Measurements from ENCODE around the gene SIM1.

The SIM1 gene

DNA sequence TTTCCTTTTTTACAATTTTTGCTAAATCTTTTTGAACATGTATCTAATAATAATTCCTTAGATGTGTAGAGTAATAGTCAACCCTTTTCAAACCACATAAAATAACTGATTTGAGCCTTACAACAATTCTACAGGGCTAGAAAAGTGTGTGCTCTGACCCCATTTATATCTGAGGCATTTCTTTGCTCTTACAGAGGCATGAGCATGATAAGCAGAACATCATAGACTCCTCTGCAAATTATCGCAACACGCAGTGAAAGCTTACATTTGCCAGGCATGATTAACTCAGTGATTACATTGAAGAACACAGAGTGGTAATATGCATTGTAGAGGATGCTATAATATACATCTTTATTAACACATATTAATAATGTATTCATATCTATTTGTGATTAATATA lies 120.4 kb downstream of the SIM1 start:
- H3K27ac ChIP-seq (ENCODE audit: low read length, poor library complexity, severe bottlenecking), result no peak overlapping the region
- H4K91ac ChIP-seq (ENCODE audit: low read length), result no peak overlapping the region
- H3K14ac ChIP-seq (ENCODE audit: low read length in 2 of 2), result no peak overlapping the region
- no peak overlapping the region for H4K8ac ChIP-seq (ENCODE audit: low read length)
- no peaks in the 10 kb centered on the region for H3K36me3 ChIP-seq (ENCODE audit: control insufficient read depth in 1 of 2, insufficient read depth in 2 of 2, low read depth in 1 of 2, low read length in 2 of 2)
- no peak overlapping the region for H2BK120ac ChIP-seq (ENCODE audit: low read depth, low read length)
- no peak for DNase-seq
- H3K9ac ChIP-seq (ENCODE audit: low read length), result no peak overlapping the region
- no peak overlapping the region for H2AFZ ChIP-seq (ENCODE audit: low read depth, low read length)
- no peaks in the 10 kb centered on the region for H3K79me1 ChIP-seq (replicated peaks; ENCODE audit: low read length, poor library complexity, severe bottlenecking)
- H3K4ac ChIP-seq (ENCODE audit: low read depth in 1 of 2, low read length in 2 of 2), result no peak overlapping the region
- no peaks in the 10 kb centered on the region for H3K27me3 ChIP-seq (ENCODE audit: control insufficient read depth in 1 of 2, insufficient read depth in 1 of 2, low read length in 2 of 2)
- H3K4me1 ChIP-seq (ENCODE audit: control insufficient read depth, insufficient read depth, low read depth, low read length), result peaks cover 1% of the 10 kb centered on the region
- no peak overlapping the region for H2BK15ac ChIP-seq (ENCODE audit: low read depth, poor library complexity, severe bottlenecking)
- no peak overlapping the region for H3K18ac ChIP-seq (ENCODE audit: low read depth in 1 of 2, low read length in 2 of 2)
- no peak overlapping the region for H3K4me3 ChIP-seq (ENCODE audit: insufficient read depth in 1 of 2, low read depth in 1 of 2, low read length in 2 of 2)
- no peak overlapping the region for H2BK5ac ChIP-seq (ENCODE audit: low read depth, low read length, poor library complexity, severe bottlenecking)
- WGBS, result 94% methylated on average over 2 of the region's 2 CpGs
- no peaks in the 10 kb centered on the region for H3K9me3 ChIP-seq (ENCODE audit: control insufficient read depth, low read length)
- no peak overlapping the region for H3K4me2 ChIP-seq (ENCODE audit: low read length, poor library complexity, severe bottlenecking)
- no peak overlapping the region for H2BK12ac ChIP-seq (ENCODE audit: low read length in 2 of 2)
- no peak overlapping the region for H3K23ac ChIP-seq (ENCODE audit: low read length in 2 of 2)
- no peak overlapping the region for H2AK5ac ChIP-seq (ENCODE audit: low read length, severe bottlenecking)

DNA sequence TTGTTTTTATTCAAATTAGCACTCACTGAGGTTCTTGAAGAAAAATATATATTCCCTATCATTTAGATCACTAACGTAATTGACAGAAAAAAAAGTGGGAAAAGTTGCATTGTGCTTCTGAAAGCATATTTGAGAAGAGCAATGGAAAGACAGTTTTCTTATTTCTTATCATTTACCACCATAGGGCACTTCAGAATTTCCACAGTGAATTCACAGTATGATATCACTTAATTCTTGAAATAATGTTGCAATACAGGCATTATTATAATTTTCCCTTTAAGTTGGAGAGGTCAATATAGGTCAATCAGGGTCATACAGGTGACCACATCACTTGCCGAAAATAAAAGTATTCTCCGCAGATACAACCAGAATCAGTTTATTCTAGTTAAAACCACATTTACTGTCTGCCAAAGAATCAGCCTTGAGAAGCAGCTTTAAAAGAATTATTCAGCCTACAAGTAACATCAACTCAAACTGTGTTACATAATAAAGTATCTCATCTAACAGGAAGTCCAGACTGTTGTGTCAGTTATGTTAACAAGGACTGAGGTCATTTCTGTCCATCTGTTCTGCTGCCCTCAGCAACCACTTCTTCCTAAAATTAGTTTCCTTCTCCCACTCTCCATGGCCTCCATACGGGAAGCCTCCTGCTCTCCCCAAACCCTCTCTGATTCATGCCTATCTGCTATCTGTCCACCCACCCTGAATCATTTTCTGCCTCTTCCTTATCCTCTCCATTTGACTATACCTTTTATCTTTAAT lies 121.2 kb downstream of the SIM1 start:
- Histone ChIP-seq H2BK12ac (ENCODE audit: low read length in 2 of 2) (no peak overlapping the region), H3K79me1 (replicated peaks; ENCODE audit: low read length, poor library complexity, severe bottlenecking) (no peaks in the 10 kb centered on the region), H2BK5ac (ENCODE audit: low read depth, low read length, poor library complexity, severe bottlenecking) (no peak overlapping the region), H3K9me3 (ENCODE audit: control insufficient read depth, low read length) (no peaks in the 10 kb centered on the region), H3K9ac (ENCODE audit: low read length) (no peak overlapping the region), H3K14ac (ENCODE audit: low read length in 2 of 2) (no peak overlapping the region), H3K27me3 (ENCODE audit: control insufficient read depth in 1 of 2, insufficient read depth in 1 of 2, low read length in 2 of 2) (no peaks in the 10 kb centered on the region), H2BK120ac (ENCODE audit: low read depth, low read length) (no peak overlapping the region), H3K4me1 (ENCODE audit: control insufficient read depth, insufficient read depth, low read depth, low read length) (peaks cover 1% of the 10 kb centered on the region), H4K91ac (ENCODE audit: low read length) (no peak overlapping the region), H3K23ac (ENCODE audit: low read length in 2 of 2) (no peak overlapping the region), H3K4me2 (ENCODE audit: low read length, poor library complexity, severe bottlenecking) (no peak overlapping the region), H3K18ac (ENCODE audit: low read depth in 1 of 2, low read length in 2 of 2) (peak overlapping the region in 1 of 2 experiments; percentile 54), H4K8ac (ENCODE audit: low read length) (no peak overlapping the region), H2BK15ac (ENCODE audit: low read depth, poor library complexity, severe bottlenecking) (no peak overlapping the region), H3K36me3 (ENCODE audit: control insufficient read depth in 1 of 2, insufficient read depth in 2 of 2, low read depth in 1 of 2, low read length in 2 of 2) (no peaks in the 10 kb centered on the region), H3K4me3 (ENCODE audit: insufficient read depth in 1 of 2, low read depth in 1 of 2, low read length in 2 of 2) (no peak overlapping the region), H3K27ac (ENCODE audit: low read length, poor library complexity, severe bottlenecking) (peak overlapping the region; percentile 59), H2AFZ (ENCODE audit: low read depth, low read length) (no peak overlapping the region), H3K4ac (ENCODE audit: low read depth in 1 of 2, low read length in 2 of 2) (no peak overlapping the region), H2AK5ac (ENCODE audit: low read length, severe bottlenecking) (peak overlapping the region; percentile 90)
- peak; percentile 45 for DNase-seq
- 61% methylated on average over 3 of the region's 4 CpGs for WGBS

DNA sequence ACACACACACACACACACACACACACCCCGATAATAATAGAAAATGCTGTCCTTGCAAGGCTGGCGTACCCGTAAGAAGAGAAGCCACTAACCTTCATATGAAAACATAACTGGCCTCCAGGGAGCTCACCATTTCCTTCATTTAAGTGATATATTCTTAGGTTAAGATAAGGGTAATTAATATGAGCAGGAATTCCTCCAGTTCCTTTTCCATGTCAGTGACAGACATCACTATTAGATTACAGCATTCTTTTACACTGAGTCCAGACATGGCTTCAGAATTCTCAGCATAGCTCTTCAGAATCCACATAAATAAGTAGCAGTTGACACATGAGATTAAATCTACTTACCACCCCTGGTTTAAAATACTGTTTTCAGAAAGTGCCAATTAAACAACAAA lies 121.9 kb downstream of the SIM1 start:
- WGBS, result 49% methylated on average over 3 of the region's 3 CpGs
- no peak overlapping the region for H2BK15ac ChIP-seq (ENCODE audit: low read depth, poor library complexity, severe bottlenecking)
- H3K27me3 ChIP-seq (ENCODE audit: control insufficient read depth in 1 of 2, insufficient read depth in 1 of 2, low read length in 2 of 2), result no peaks in the 10 kb centered on the region
- peaks cover 1% of the 10 kb centered on the region for H3K4me1 ChIP-seq (ENCODE audit: control insufficient read depth, insufficient read depth, low read depth, low read length)
- H3K79me1 ChIP-seq (replicated peaks; ENCODE audit: low read length, poor library complexity, severe bottlenecking), result no peaks in the 10 kb centered on the region
- H2BK5ac ChIP-seq (ENCODE audit: low read depth, low read length, poor library complexity, severe bottlenecking), result no peak overlapping the region
- no peak overlapping the region for H4K91ac ChIP-seq (ENCODE audit: low read length)
- DNase-seq, result peak; percentile 46
- no peaks in the 10 kb centered on the region for H3K36me3 ChIP-seq (ENCODE audit: control insufficient read depth in 1 of 2, insufficient read depth in 2 of 2, low read depth in 1 of 2, low read length in 2 of 2)
- H4K8ac ChIP-seq (ENCODE audit: low read length), result no peak overlapping the region
- H3K9me3 ChIP-seq (ENCODE audit: control insufficient read depth, low read length), result no peaks in the 10 kb centered on the region
- H2BK120ac ChIP-seq (ENCODE audit: low read depth, low read length), result no peak overlapping the region
- H3K23ac ChIP-seq (ENCODE audit: low read length in 2 of 2), result no peak overlapping the region
- peak overlapping the region; percentile 39 for H3K27ac ChIP-seq (ENCODE audit: low read length, poor library complexity, severe bottlenecking)
- no peak overlapping the region for H3K14ac ChIP-seq (ENCODE audit: low read length in 2 of 2)
- no peak overlapping the region for H3K4ac ChIP-seq (ENCODE audit: low read depth in 1 of 2, low read length in 2 of 2)
- no peak overlapping the region for H3K9ac ChIP-seq (ENCODE audit: low read length)
- no peak overlapping the region for H2BK12ac ChIP-seq (ENCODE audit: low read length in 2 of 2)
- no peak overlapping the region for H3K18ac ChIP-seq (ENCODE audit: low read depth in 1 of 2, low read length in 2 of 2)
- no peak overlapping the region for H2AK5ac ChIP-seq (ENCODE audit: low read length, severe bottlenecking)
- H3K4me2 ChIP-seq (ENCODE audit: low read length, poor library complexity, severe bottlenecking), result no peak overlapping the region
- H2AFZ ChIP-seq (ENCODE audit: low read depth, low read length), result no peak overlapping the region
- no peak overlapping the region for H3K4me3 ChIP-seq (ENCODE audit: insufficient read depth in 1 of 2, low read depth in 1 of 2, low read length in 2 of 2)

DNA sequence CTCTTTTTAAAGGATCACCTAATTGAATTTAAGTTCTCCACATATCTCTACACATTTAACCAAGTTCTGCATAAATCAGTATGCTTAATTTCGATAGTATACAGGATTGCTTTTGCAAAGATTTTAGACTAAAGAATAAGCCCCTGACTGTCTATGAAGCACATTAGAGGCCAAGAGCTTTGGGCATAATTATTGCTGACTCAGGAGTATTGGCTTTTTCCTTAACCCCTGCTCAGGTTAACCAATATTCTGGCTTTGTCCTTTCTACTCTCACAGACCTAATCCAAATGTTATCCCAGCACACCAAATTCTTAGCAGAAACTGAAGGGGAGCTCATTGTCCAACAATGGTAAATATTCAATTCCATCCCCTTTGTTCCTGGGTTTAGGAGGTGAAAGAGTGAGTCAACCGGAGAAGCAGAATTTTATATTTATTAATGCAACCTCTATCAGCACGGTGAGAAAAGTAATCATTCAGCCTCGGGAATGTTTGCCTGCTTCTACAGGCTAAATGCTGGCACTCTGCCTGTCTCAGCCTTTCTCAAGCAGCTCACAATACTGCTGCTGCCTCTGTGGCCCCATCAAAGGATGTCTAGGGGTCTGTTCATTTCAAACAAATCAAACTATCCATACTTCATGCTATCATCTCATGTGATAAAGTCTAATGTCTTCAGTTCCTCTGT lies 125.0 kb downstream of the SIM1 start:
- H3K36me3 ChIP-seq (ENCODE audit: control insufficient read depth in 1 of 2, insufficient read depth in 2 of 2, low read depth in 1 of 2, low read length in 2 of 2), result no peaks in the 10 kb centered on the region
- H3K4me2 ChIP-seq (ENCODE audit: low read length, poor library complexity, severe bottlenecking), result no peak overlapping the region
- H2BK15ac ChIP-seq (ENCODE audit: low read depth, poor library complexity, severe bottlenecking), result peak overlapping the region; percentile 89
- DNase-seq, result no peak
- no peak overlapping the region for H3K4me3 ChIP-seq (ENCODE audit: insufficient read depth in 1 of 2, low read depth in 1 of 2, low read length in 2 of 2)
- no peak overlapping the region for H3K14ac ChIP-seq (ENCODE audit: low read length in 2 of 2)
- no peak overlapping the region for H2AK5ac ChIP-seq (ENCODE audit: low read length, severe bottlenecking)
- H3K23ac ChIP-seq (ENCODE audit: low read length in 2 of 2), result no peak overlapping the region
- no peak overlapping the region for H4K91ac ChIP-seq (ENCODE audit: low read length)
- H3K4me1 ChIP-seq (ENCODE audit: control insufficient read depth, insufficient read depth, low read depth, low read length), result peaks cover 1% of the 10 kb centered on the region
- H3K9me3 ChIP-seq (ENCODE audit: control insufficient read depth, low read length), result no peaks in the 10 kb centered on the region
- H3K27me3 ChIP-seq (ENCODE audit: control insufficient read depth in 1 of 2, insufficient read depth in 1 of 2, low read length in 2 of 2), result no peaks in the 10 kb centered on the region
- H3K79me1 ChIP-seq (replicated peaks; ENCODE audit: low read length, poor library complexity, severe bottlenecking), result no peaks in the 10 kb centered on the region
- H2BK120ac ChIP-seq (ENCODE audit: low read depth, low read length), result no peak overlapping the region
- H3K18ac ChIP-seq (ENCODE audit: low read depth in 1 of 2, low read length in 2 of 2), result no peak overlapping the region
- no peak overlapping the region for H3K27ac ChIP-seq (ENCODE audit: low read length, poor library complexity, severe bottlenecking)
- whole genome bisulfite sequencing, result 96% methylated on average over 4 of the region's 4 CpGs
- H4K8ac ChIP-seq (ENCODE audit: low read length), result no peak overlapping the region
- H3K9ac ChIP-seq (ENCODE audit: low read length), result no peak overlapping the region
- H3K4ac ChIP-seq (ENCODE audit: low read depth in 1 of 2, low read length in 2 of 2), result no peak overlapping the region
- no peak overlapping the region for H2AFZ ChIP-seq (ENCODE audit: low read depth, low read length)
- no peak overlapping the region for H2BK12ac ChIP-seq (ENCODE audit: low read length in 2 of 2)
- no peak overlapping the region for H2BK5ac ChIP-seq (ENCODE audit: low read depth, low read length, poor library complexity, severe bottlenecking)
